HepG2 (cell line): ENCODE measurements around the gene CBLL2. TPM values are rescaled to one million over a fixed set of nuclear protein-coding genes. Genes with fewer than 3 reads are reported as not detected.
"Not testable (repeated sequence)": the region's sequence is repeated elsewhere in the genome, so short reads cannot be mapped to it uniquely, and the experiment has no call there.

ENCODE experiments used
- ATAC-seq: fragments of 200-7000 bp; cut with Tn5 transposase; 3 replicates; pipeline ENCODE4 v1.9.1; 2020; ENCODE audit warnings: mild to moderate bottlenecking, moderate library complexity
- BruUV-seq: library from RNA; stranded (reverse); fragments of 400-500 nt; replicated peaks from 2 replicates; lab custom pipeline; 2021; lab: Mats Ljungman, UMichigan
- CTCF ChIA-PET: fragments of 300-600 bp; formaldehyde crosslinking; extraction: SDS; loops from one replicate; lab custom pipeline; 2021; ENCODE audit warnings: low total read pairs, inconsistent platforms, low intra/inter-chr PET ratio; lab: Yijun Ruan, JAX
- POLR2A ChIA-PET: fragments of 350-600 bp; sonication (Branson Sonifier 250); formaldehyde crosslinking; loops from one replicate; lab custom pipeline; 2020; ENCODE audit warnings: antibody characterized with exemption, inconsistent platforms; lab: Yijun Ruan, JAX
- DNase-seq: peaks from one replicate; pipeline ENCODE4 v3.0.0-alpha.2; 2015; ENCODE audit warnings: low spot score
- FAIRE-seq: peaks from 3 replicates; lab custom pipeline; 2011; peaks lifted over from hg19 to GRCh38; lab: Jason Lieb, UNC
- H2AFZ ChIP-seq: one replicate; pipeline ENCODE4 v1.6.1; 2011; ENCODE audit warnings: low read length, inconsistent platforms
- H3K27ac ChIP-seq: fragments of 300-600 bp; 3 replicates; pipeline ENCODE4 v1.8.0; 2011; ENCODE audit warnings: mixed run types, mild to moderate bottlenecking, mixed read lengths, low read length, inconsistent platforms; ENCODE audit not compliant: insufficient read depth; ENCODE audit errors: extremely low read length
- H3K27me3 ChIP-seq, 2 experiments: fragments of 200-600 bp in 1 of 2; 2 replicates in 1 of 2; 3 replicates in 1 of 2; pipeline versions ENCODE4 v1.6.0 to v1.8.0; 2011; ENCODE audit warnings: low read length in 2 of 2, mild to moderate bottlenecking in 2 of 2, moderate library complexity in 2 of 2, inconsistent platforms in 1 of 2; ENCODE audit not compliant: insufficient read depth in 2 of 2, control insufficient read depth in 1 of 2
- H3K36me3 ChIP-seq, 2 experiments: fragments of 200-600 bp in 1 of 2; replicated peaks in 1 of 2; 2 replicates in 1 of 2; 3 replicates in 1 of 2; pipeline versions ENCODE4 v1.5.1 to v1.8.0; 2011; ENCODE audit warnings: low read length in 2 of 2, inconsistent platforms in 1 of 2; ENCODE audit not compliant: insufficient read depth in 2 of 2, control insufficient read depth in 1 of 2
- H3K4me1 ChIP-seq: 2 replicates; pipeline ENCODE4 v1.5.1; 2012; ENCODE audit warnings: low read length, inconsistent platforms; ENCODE audit not compliant: insufficient read depth
- H3K4me2 ChIP-seq: 2 replicates; pipeline ENCODE4 v1.6.0; 2011; ENCODE audit warnings: low read depth, low read length, inconsistent platforms
- H3K4me3 ChIP-seq, 3 experiments: fragments of 200-600 bp in 1 of 3; sonication (generic), shearing (Covaris generic) in 1 of 3; replicated peaks in 1 of 3; 2 replicates each; pipeline ENCODE4 v1.5.1; 2011 to 2016; ENCODE audit warnings: low read length in 3 of 3, inconsistent platforms in 2 of 3, low read depth in 2 of 3, mild to moderate bottlenecking in 2 of 3, control low read depth in 1 of 3, mixed read lengths in 1 of 3; ENCODE audit not compliant: insufficient read depth in 1 of 3
- H3K79me2 ChIP-seq: one replicate; pipeline ENCODE4 v1.6.1; 2011; ENCODE audit warnings: low read length, inconsistent platforms; ENCODE audit not compliant: insufficient read depth
- H3K9ac ChIP-seq: 2 replicates; pipeline ENCODE4 v1.6.0; 2011; ENCODE audit warnings: mild to moderate bottlenecking, low read depth, low read length, inconsistent platforms; ENCODE audit not compliant: insufficient read depth
- H3K9me3 ChIP-seq: 2 replicates; pipeline ENCODE4 v1.5.1; 2012; ENCODE audit warnings: mild to moderate bottlenecking, low read length
- H4K20me1 ChIP-seq: 2 replicates; pipeline ENCODE4 v1.6.0; 2011; ENCODE audit warnings: inconsistent platforms, mild to moderate bottlenecking, low read length, moderate library complexity; ENCODE audit not compliant: insufficient read depth
- DRAP1 ChIP-seq: IDR thresholded peaks from 2 replicates; pipeline ENCODE4 v1.6.1; 2016; ENCODE audit warnings: missing genetic modification reagents, missing compliant biosample characterization
- HIVEP1 ChIP-seq: sonication (generic); formaldehyde crosslinking; IDR thresholded peaks from 2 replicates; pipeline ENCODE4 v1.4.0; 2020; ENCODE audit warnings: mild to moderate bottlenecking, missing genetic modification reagents
- POGZ ChIP-seq: sonication (generic); formaldehyde crosslinking; IDR thresholded peaks from 2 replicates; pipeline ENCODE4 v1.4.0; 2020; ENCODE audit warnings: mild to moderate bottlenecking, missing genetic modification reagents
- RFXAP ChIP-seq: sonication (generic); formaldehyde crosslinking; IDR thresholded peaks from 2 replicates; pipeline ENCODE4 v1.4.0; 2020; ENCODE audit warnings: missing genetic modification reagents, borderline replicate concordance
- ZNF136 ChIP-seq: sonication (generic); formaldehyde crosslinking; IDR thresholded peaks from 2 replicates; pipeline ENCODE4 v1.8.1; 2022; ENCODE audit warnings: low read depth, mild to moderate bottlenecking, moderate library complexity, missing genetic modification reagents
- ZNF333 ChIP-seq: sonication (generic); formaldehyde crosslinking; IDR thresholded peaks from 2 replicates; pipeline ENCODE4 v1.4.0; 2020; ENCODE audit warnings: mild to moderate bottlenecking, missing genetic modification reagents, borderline replicate concordance
- ZNF446 ChIP-seq: sonication (generic); formaldehyde crosslinking; IDR thresholded peaks from 2 replicates; pipeline ENCODE4 v1.5.0; 2020; ENCODE audit warnings: mild to moderate bottlenecking, missing genetic modification reagents
- ZNF75D ChIP-seq: sonication (generic); formaldehyde crosslinking; IDR thresholded peaks from 2 replicates; pipeline ENCODE4 v1.8.1; 2023; ENCODE audit warnings: missing genetic modification reagents, mild to moderate bottlenecking, borderline replicate concordance
- ZNF788 ChIP-seq: sonication (generic); formaldehyde crosslinking; IDR thresholded peaks from 2 replicates; pipeline ENCODE4 v1.5.0; 2020; ENCODE audit warnings: mild to moderate bottlenecking, missing genetic modification reagents, borderline replicate concordance
- WGBS: methylation state at CpG from one replicate; pipeline ENCODE4 v1.1.6; 2017; ENCODE audit warnings: low lambda C conversion rate; 5-methylcytosine and 5-hydroxymethylcytosine counted together
- in situ Hi-C: cut with HindIII; loops from 2 replicates; pipeline ENCODE4 v1.10.0; 2017; ENCODE audit warnings: low pct_unique_long_range_greater_than_20kb; ENCODE audit not compliant: extremely low pct_ligation_motif_present
- intact Hi-C: fragments of 100-400 bp; cut with micrococcal nuclease; formaldehyde crosslinking; loops from one replicate; pipeline ENCODE4 v1.10.0; 2022; ENCODE audit not compliant: unreplicated experiment
- polyA plus RNA-seq, 8 experiments: library from polyadenylated mRNA; depleted of rRNA in 3 of 8; stranded (reverse) in 7 of 8; unstranded in 1 of 8; fragments of >200 nt; fragmentation: Illumina TruSeq in 4 of 8; extraction: Trizol in 4 of 8; gene quantifications; 2 replicates each; pipeline versions ENCODE4 v1.2.1 to v1.2.3, GENCODE V29; 2011 to 2016; ENCODE audit warnings: low read depth in 4 of 8, missing spikeins in 1 of 8, mixed read lengths in 1 of 8; ENCODE audit not compliant: insufficient read depth in 1 of 8
- total RNA-seq, 5 experiments: library from RNA; depleted of rRNA; stranded (reverse); fragments of >200 nt; fragmentation: Illumina TruSeq; extraction: Trizol; gene quantifications; 2 replicates each; pipeline ENCODE4 v1.2.3, GENCODE V29; 2016; ENCODE audit warnings: low read depth in 1 of 5
- TF ChIP-seq, protein P1 (sequence below): sonication (generic); formaldehyde crosslinking; IDR thresholded peaks from 2 replicates; pipeline ENCODE4 v1.4.0; 2020; ENCODE audit warnings: missing genetic modification reagents
- TF ChIP-seq, protein P2 (sequence below): sonication (generic); formaldehyde crosslinking; IDR thresholded peaks from 2 replicates; pipeline ENCODE4 v1.9.0; 2022; ENCODE audit warnings: low read depth, missing genetic modification reagents

CBLL2 gene
- total and polyA plus RNA-seq, 2 of the 13 experiments (the other 11 are each of a cell fraction or from before 2014, with no cell fraction given) = not detected

DNA sequence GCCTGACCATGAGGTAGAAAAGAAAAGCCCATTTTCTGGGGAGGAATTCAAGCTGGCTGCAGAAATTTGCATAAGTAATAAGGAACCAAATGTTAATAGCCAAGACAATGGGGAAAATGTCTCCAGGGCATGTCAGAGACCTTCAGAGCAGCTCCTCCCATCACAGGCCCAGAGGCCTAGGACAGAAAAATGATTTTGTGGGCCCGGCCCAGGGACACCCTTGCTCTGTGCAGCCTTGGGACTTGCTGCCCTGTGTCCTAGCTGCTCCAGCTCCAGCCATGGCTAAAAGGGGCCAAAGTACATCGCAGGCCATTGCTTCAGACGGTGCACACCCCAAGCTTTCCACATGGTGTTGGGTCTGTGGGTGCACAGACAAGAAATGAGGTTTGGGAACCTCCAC, 16.5 kb downstream of the CBLL2 start:
- ATAC-seq, BruUV-seq, FAIRE-seq, in situ Hi-C loops, H3K9ac ChIP-seq, DNase-seq, H3K36me3 ChIP-seq, H3K27ac ChIP-seq, H3K79me2 ChIP-seq, H3K4me3 ChIP-seq, H3K4me1 ChIP-seq, POLR2A ChIA-PET, H4K20me1 ChIP-seq, CTCF ChIA-PET, H3K4me2 ChIP-seq, H3K9me3 ChIP-seq, H3K27me3 ChIP-seq, intact Hi-C loops, H2AFZ ChIP-seq: not testable (repeated sequence)
- WGBS = no CpG with 5 or more reads among the region's 3 CpGs

GRCh38 chrX:22296871-22297270, 24.2 kb downstream of the CBLL2 start:
- H3K36me3 ChIP-seq = no peaks in the 10 kb centered on the region
- FAIRE-seq (no peak), DNase-seq (no peak), ATAC-seq (no peak)
- no peak overlapping the region for H3K27ac ChIP-seq
- H3K4me3 ChIP-seq = no peak overlapping the region
- POLR2A ChIA-PET = no interaction called here
- H2AFZ ChIP-seq = no peak overlapping the region
- H3K27me3 ChIP-seq = no peaks in the 10 kb centered on the region
- no peaks in the 10 kb centered on the region for H3K4me1 ChIP-seq
- in situ Hi-C loops (no loop called here), intact Hi-C loops (no loop called here)
- H3K4me2 ChIP-seq = no peak overlapping the region
- CTCF ChIA-PET = no interaction called here
- no peak overlapping the region for H3K9ac ChIP-seq
- no peaks in the 10 kb centered on the region for H3K79me2 ChIP-seq
- H3K9me3 ChIP-seq = no peaks in the 10 kb centered on the region
- WGBS = 0% methylated on average over 2 of the region's 2 CpGs
- no peaks in the 10 kb centered on the region for H4K20me1 ChIP-seq
- no TSS peak for BruUV-seq
- no peak for TF ChIP-seq RFXAP
- no peak for TF ChIP-seq ZNF136 (CRISPR knock-in tag)
- TF ChIP-seq, protein P1, sequence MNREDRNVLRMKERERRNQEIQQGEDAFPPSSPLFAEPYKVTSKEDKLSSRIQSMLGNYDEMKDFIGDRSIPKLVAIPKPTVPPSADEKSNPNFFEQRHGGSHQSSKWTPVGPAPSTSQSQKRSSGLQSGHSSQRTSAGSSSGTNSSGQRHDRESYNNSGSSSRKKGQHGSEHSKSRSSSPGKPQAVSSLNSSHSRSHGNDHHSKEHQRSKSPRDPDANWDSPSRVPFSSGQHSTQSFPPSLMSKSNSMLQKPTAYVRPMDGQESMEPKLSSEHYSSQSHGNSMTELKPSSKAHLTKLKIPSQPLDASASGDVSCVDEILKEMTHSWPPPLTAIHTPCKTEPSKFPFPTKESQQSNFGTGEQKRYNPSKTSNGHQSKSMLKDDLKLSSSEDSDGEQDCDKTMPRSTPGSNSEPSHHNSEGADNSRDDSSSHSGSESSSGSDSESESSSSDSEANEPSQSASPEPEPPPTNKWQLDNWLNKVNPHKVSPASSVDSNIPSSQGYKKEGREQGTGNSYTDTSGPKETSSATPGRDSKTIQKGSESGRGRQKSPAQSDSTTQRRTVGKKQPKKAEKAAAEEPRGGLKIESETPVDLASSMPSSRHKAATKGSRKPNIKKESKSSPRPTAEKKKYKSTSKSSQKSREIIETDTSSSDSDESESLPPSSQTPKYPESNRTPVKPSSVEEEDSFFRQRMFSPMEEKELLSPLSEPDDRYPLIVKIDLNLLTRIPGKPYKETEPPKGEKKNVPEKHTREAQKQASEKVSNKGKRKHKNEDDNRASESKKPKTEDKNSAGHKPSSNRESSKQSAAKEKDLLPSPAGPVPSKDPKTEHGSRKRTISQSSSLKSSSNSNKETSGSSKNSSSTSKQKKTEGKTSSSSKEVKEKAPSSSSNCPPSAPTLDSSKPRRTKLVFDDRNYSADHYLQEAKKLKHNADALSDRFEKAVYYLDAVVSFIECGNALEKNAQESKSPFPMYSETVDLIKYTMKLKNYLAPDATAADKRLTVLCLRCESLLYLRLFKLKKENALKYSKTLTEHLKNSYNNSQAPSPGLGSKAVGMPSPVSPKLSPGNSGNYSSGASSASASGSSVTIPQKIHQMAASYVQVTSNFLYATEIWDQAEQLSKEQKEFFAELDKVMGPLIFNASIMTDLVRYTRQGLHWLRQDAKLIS (CRISPR knock-in tag) = no peak
- TF ChIP-seq ZNF75D = no peak
- no peak for TF ChIP-seq DRAP1 (CRISPR knock-in tag)
- TF ChIP-seq, protein P2, sequence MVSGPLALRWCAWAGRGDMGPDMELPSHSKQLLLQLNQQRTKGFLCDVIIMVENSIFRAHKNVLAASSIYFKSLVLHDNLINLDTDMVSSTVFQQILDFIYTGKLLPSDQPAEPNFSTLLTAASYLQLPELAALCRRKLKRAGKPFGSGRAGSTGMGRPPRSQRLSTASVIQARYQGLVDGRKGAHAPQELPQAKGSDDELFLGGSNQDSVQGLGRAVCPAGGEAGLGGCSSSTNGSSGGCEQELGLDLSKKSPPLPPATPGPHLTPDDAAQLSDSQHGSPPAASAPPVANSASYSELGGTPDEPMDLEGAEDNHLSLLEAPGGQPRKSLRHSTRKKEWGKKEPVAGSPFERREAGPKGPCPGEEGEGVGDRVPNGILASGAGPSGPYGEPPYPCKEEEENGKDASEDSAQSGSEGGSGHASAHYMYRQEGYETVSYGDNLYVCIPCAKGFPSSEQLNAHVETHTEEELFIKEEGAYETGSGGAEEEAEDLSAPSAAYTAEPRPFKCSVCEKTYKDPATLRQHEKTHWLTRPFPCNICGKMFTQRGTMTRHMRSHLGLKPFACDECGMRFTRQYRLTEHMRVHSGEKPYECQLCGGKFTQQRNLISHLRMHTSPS = no peak
- TF ChIP-seq ZNF333 (CRISPR knock-in tag) = no peak
- TF ChIP-seq ZNF446 (CRISPR knock-in tag) = no peak
- TF ChIP-seq POGZ = no peak
- no peak for TF ChIP-seq HIVEP1
- TF ChIP-seq ZNF788 (CRISPR knock-in tag) = no peak
